ENCODE results near the gene CST6.
A peak's percentile ranks its signal among the peaks of the same experiment; 100 is the strongest.
"Not testable (repeated sequence)": the region's sequence is repeated elsewhere in the genome, so short reads cannot be mapped to it uniquely, and the experiment has no call there.

Gene CST6

DNA sequence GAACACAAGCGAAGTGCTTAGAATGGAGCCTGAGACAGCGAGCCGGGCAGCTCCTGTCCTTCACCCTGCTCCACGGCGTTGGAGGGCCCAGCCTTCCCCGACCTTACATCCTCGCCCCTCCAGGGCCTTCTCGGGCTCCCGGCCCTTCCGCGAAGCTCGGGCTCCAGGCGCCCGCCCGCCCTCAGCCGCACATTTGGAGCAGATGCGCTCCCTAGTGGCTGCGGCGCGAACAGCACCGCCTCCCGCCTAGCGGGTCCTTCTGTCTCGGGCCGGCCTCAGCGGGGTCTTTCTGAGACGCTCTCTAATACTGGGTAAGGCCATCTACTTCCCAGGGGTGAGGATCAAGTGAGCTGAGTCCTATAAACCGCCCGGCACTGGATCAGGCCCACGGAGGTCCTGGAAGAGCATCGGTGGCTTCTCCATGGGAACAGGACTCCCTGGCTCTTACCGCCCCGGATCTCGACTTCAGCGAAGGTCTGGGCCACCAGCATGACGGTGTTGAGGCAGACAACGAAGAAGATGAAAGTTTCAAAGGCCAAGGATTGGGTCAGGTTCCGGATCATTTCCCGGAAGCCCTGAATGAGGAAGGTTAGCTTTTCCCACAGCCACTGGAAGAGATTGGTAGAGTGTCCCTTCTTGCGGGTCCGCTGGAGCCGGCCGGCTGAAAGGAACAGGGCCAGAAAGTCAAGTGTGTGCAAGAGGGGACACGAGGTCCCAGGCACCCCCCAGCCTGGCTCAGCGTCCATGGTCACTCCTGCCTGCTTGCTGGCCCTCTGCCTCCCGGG is 10.8 kb downstream of the CST6 start:
- Histone ChIP-seq H3K9me3 (ENCODE audit: control insufficient read depth, insufficient read depth, low read length) (no peaks in the 10 kb centered on the region), H3K4me3 (ENCODE audit: low read depth, low read length) (peak overlapping the region; percentile 2), H3K27me3 (ENCODE audit: control insufficient read depth, insufficient read depth, low read length) (peaks cover 10% of the 10 kb centered on the region), H3K36me3 (ENCODE audit: control insufficient read depth, insufficient read depth, low read length) (no peaks in the 10 kb centered on the region), H3K9ac (ENCODE audit: low read depth, low read length) (no peak overlapping the region), H3K4me1 (ENCODE audit: control insufficient read depth, insufficient read depth, low read length) (no peaks in the 10 kb centered on the region)

- H3K9ac ChIP-seq (ENCODE audit: low read depth, low read length); H3K4me3 ChIP-seq (ENCODE audit: low read depth, low read length); H3K27me3 ChIP-seq (ENCODE audit: control insufficient read depth, insufficient read depth, low read length); H3K9me3 ChIP-seq (ENCODE audit: control insufficient read depth, insufficient read depth, low read length); H3K36me3 ChIP-seq (ENCODE audit: control insufficient read depth, insufficient read depth, low read length); H3K4me1 ChIP-seq (ENCODE audit: control insufficient read depth, insufficient read depth, low read length): not testable (repeated sequence)
Observed at GRCh38 chr11:66023186-66023440, 11.3 kb downstream of the CST6 start.

- Histone ChIP-seq H3K27me3 (ENCODE audit: control insufficient read depth, insufficient read depth, low read length) (peaks cover 10% of the 10 kb centered on the region), H3K9ac (ENCODE audit: low read depth, low read length) (no peak within 1 kb of the TSS), H3K9me3 (ENCODE audit: control insufficient read depth, insufficient read depth, low read length) (no peaks in the 10 kb centered on the region), H3K4me3 (ENCODE audit: low read depth, low read length) (no peak within 1 kb of the TSS), H3K4me1 (ENCODE audit: control insufficient read depth, insufficient read depth, low read length) (no peaks in the 10 kb centered on the region), H3K36me3 (ENCODE audit: control insufficient read depth, insufficient read depth, low read length) (no peaks in the 10 kb centered on the region)
Observed at GRCh38 chr11:66026017-66026529, 14.3 kb downstream of the CST6 start, which contains the start of gene CATSPER1. Gene CATSPER1 (minus strand): TSS chr11:66026479. CDS start chr11:66026379, 100 bp downstream.

GRCh38 chr11:66032957-66033735 is 21.3 kb downstream of the CST6 start:
- no peaks in the 10 kb centered on the region for H3K9me3 ChIP-seq (ENCODE audit: control insufficient read depth, insufficient read depth, low read length)
- H3K36me3 ChIP-seq (ENCODE audit: control insufficient read depth, insufficient read depth, low read length): no peaks in the 10 kb centered on the region
- no peaks in the 10 kb centered on the region for H3K27me3 ChIP-seq (ENCODE audit: control insufficient read depth, insufficient read depth, low read length)
- H3K4me3 ChIP-seq (ENCODE audit: low read depth, low read length): no peak overlapping the region
- no peaks in the 10 kb centered on the region for H3K4me1 ChIP-seq (ENCODE audit: control insufficient read depth, insufficient read depth, low read length)
- no peak overlapping the region for H3K9ac ChIP-seq (ENCODE audit: low read depth, low read length)

GRCh38 chr11:66035653-66036333 is 24.0 kb downstream of the CST6 start:
- Histone ChIP-seq H3K4me3 (ENCODE audit: low read depth, low read length) (no peak overlapping the region), H3K36me3 (ENCODE audit: control insufficient read depth, insufficient read depth, low read length) (no peaks in the 10 kb centered on the region), H3K4me1 (ENCODE audit: control insufficient read depth, insufficient read depth, low read length) (no peaks in the 10 kb centered on the region), H3K9ac (ENCODE audit: low read depth, low read length) (no peak overlapping the region), H3K27me3 (ENCODE audit: control insufficient read depth, insufficient read depth, low read length) (no peaks in the 10 kb centered on the region), H3K9me3 (ENCODE audit: control insufficient read depth, insufficient read depth, low read length) (no peaks in the 10 kb centered on the region)

DNA sequence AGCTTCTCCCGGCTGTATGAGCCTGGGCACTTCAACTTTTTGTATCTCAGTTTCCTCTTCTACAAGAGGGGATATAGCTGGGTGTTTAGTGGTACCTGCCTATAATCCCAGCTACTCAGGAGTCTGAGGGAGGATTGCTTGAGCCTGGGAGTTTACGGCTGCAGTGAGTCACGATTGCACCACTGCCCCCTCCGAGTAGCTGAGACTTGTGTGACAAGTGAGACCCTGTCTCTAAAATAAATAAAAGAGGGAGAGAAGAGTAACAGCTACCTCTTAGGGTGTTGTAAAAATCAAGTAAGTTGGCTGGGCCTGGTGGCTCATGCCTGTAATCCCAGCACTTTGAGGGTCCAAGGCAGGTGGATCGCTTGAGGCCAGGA is 24.5 kb downstream of the CST6 start:
- Histone ChIP-seq H3K4me3 (ENCODE audit: low read depth, low read length) (no peak overlapping the region), H3K27me3 (ENCODE audit: control insufficient read depth, insufficient read depth, low read length) (no peaks in the 10 kb centered on the region), H3K9ac (ENCODE audit: low read depth, low read length) (no peak overlapping the region), H3K36me3 (ENCODE audit: control insufficient read depth, insufficient read depth, low read length) (peaks cover 2% of the 10 kb centered on the region), H3K9me3 (ENCODE audit: control insufficient read depth, insufficient read depth, low read length) (no peaks in the 10 kb centered on the region), H3K4me1 (ENCODE audit: control insufficient read depth, insufficient read depth, low read length) (no peaks in the 10 kb centered on the region)

DNA sequence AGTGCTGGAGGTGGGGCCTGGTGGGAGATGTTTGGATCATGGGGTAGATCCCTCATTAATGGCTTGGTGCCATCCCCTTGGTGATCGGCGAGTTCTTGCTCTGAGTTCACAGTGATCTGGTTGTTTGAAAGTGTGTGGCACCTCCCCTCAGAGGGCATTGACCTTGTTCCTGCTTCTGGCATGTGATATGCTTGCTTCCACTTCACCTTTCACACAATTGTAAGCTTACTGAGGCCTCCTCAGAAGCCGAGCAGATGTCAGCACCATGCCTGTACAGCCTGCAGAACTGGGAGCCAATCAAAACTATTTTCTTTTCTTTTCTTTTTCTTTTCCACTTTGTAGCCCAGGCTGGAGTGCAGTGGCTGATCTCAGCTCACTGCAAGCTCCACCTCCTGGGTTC is 25.5 kb downstream of the CST6 start:
- Histone ChIP-seq H3K9ac (ENCODE audit: low read depth, low read length) (no peak overlapping the region), H3K27me3 (ENCODE audit: control insufficient read depth, insufficient read depth, low read length) (no peaks in the 10 kb centered on the region), H3K4me1 (ENCODE audit: control insufficient read depth, insufficient read depth, low read length) (no peaks in the 10 kb centered on the region), H3K9me3 (ENCODE audit: control insufficient read depth, insufficient read depth, low read length) (no peaks in the 10 kb centered on the region), H3K4me3 (ENCODE audit: low read depth, low read length) (no peak overlapping the region), H3K36me3 (ENCODE audit: control insufficient read depth, insufficient read depth, low read length) (peaks cover 7% of the 10 kb centered on the region)

DNA sequence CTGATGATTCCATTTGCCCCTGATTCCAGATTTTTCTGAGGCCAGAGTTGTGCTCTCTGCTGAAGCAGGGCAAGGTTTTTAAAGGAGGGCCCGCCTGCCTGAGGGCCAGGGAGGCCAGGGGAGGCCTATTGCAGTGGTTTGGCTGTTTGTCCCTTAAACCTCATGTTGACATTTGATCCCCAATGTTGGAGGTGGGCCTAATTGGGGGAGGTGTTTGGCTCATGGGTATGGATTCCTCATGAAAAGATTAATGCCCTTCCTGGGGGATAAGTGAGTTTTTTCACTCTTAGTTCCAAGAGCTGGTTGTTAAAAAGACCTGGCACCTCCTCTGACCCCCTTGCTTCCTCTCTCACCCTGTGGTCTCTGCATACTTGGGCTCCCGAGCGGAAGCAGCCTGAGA is 28.0 kb downstream of the CST6 start:
- Histone ChIP-seq H3K9ac (ENCODE audit: low read depth, low read length) (no peak overlapping the region), H3K27me3 (ENCODE audit: control insufficient read depth, insufficient read depth, low read length) (no peaks in the 10 kb centered on the region), H3K4me3 (ENCODE audit: low read depth, low read length) (no peak overlapping the region), H3K4me1 (ENCODE audit: control insufficient read depth, insufficient read depth, low read length) (peaks cover under 1% of the 10 kb centered on the region), H3K9me3 (ENCODE audit: control insufficient read depth, insufficient read depth, low read length) (no peaks in the 10 kb centered on the region), H3K36me3 (ENCODE audit: control insufficient read depth, insufficient read depth, low read length) (peaks cover 15% of the 10 kb centered on the region)

- no peaks in the 10 kb centered on the region for H3K9me3 ChIP-seq (ENCODE audit: control insufficient read depth, insufficient read depth, low read length)
- no peak overlapping the region for H3K4me3 ChIP-seq (ENCODE audit: low read depth, low read length)
- no peaks in the 10 kb centered on the region for H3K27me3 ChIP-seq (ENCODE audit: control insufficient read depth, insufficient read depth, low read length)
- peaks cover 4% of the 10 kb centered on the region for H3K4me1 ChIP-seq (ENCODE audit: control insufficient read depth, insufficient read depth, low read length)
- peaks cover 15% of the 10 kb centered on the region for H3K36me3 ChIP-seq (ENCODE audit: control insufficient read depth, insufficient read depth, low read length)
- H3K9ac ChIP-seq (ENCODE audit: low read depth, low read length): no peak overlapping the region
Observed at GRCh38 chr11:66042227-66042995, 30.6 kb downstream of the CST6 start.

GRCh38 chr11:66042996-66043906 is 31.4 kb downstream of the CST6 start:
- no peak overlapping the region for H3K4me3 ChIP-seq (ENCODE audit: low read depth, low read length)

More at GRCh38 chr11:66042996-66043906, 31.4 kb downstream of the CST6 start:
- no peaks in the 10 kb centered on the region for H3K27me3 ChIP-seq (ENCODE audit: control insufficient read depth, insufficient read depth, low read length)
- H3K4me1 ChIP-seq (ENCODE audit: control insufficient read depth, insufficient read depth, low read length): peaks cover 4% of the 10 kb centered on the region
- peaks cover 15% of the 10 kb centered on the region for H3K36me3 ChIP-seq (ENCODE audit: control insufficient read depth, insufficient read depth, low read length)
- no peak overlapping the region for H3K9ac ChIP-seq (ENCODE audit: low read depth, low read length)
- H3K9me3 ChIP-seq (ENCODE audit: control insufficient read depth, insufficient read depth, low read length): no peaks in the 10 kb centered on the region

Data from iPS-15b (cell line).